Gastrocnemius medialis (tissue), 4 donors: ENCODE data around the gene RERE. TPM values are rescaled to one million over a fixed set of nuclear protein-coding genes. Genes with fewer than 3 reads are reported as not detected.
"Not testable (repeated sequence)": the region's sequence is repeated elsewhere in the genome, so short reads cannot be mapped to it uniquely, and the experiment has no call there.

Experiments
- ATAC-seq, 2 donors: fragments of 150-250 bp; one replicate each; pipeline ENCODE4 v1.9.1; 2016
- DNase-seq, 2 donors: peaks; one replicate each; pipeline ENCODE4 v3.0.0-alpha.2; 2019
- H3K27ac ChIP-seq, 4 donors: fragments of 200-600 bp; sonication (generic); 1 replicate in 1 of 4; 2 replicates in 3 of 4; pipeline ENCODE4 v1.5.1; 2016 to 2018; ENCODE audit warnings: mild to moderate bottlenecking in 2 of 4, moderate library complexity in 1 of 4
- H3K27me3 ChIP-seq, 3 donors: fragments of 200-600 bp; sonication (generic) in 2 of 3; 1 replicate in 1 of 3; 2 replicates in 2 of 3; pipeline versions ENCODE4 v1.5.1 to v1.6.0; 2016 to 2019; ENCODE audit warnings: mild to moderate bottlenecking in 1 of 3, moderate library complexity in 1 of 3
- H3K36me3 ChIP-seq, 2 donors: fragments of 200-600 bp; sonication (generic) in 1 of 2; one replicate each; pipeline ENCODE4 v1.5.1; 2017 to 2018
- H3K4me1 ChIP-seq, 2 donors: fragments of 200-600 bp; sonication (generic) in 1 of 2; one replicate each; pipeline ENCODE4 v1.5.1; 2016 to 2017; ENCODE audit warnings: mild to moderate bottlenecking in 2 of 2
- H3K4me3 ChIP-seq, 4 donors: fragments of 200-600 bp; sonication (generic) in 3 of 4; 1 replicate in 1 of 4; 2 replicates in 3 of 4; pipeline ENCODE4 v1.5.1; 2016 to 2019; ENCODE audit warnings: mild to moderate bottlenecking in 2 of 4
- H3K9me3 ChIP-seq, 3 donors: fragments of 200-600 bp; sonication (generic) in 2 of 3; 1 replicate in 1 of 3; 2 replicates in 2 of 3; pipeline ENCODE4 v1.5.1; 2016 to 2019
- POLR2A ChIP-seq, 2 donors: fragments of 450-650 bp; IDR thresholded peaks; one replicate each; pipeline ENCODE4 v1.6.1; 2017; ENCODE audit warnings: antibody characterized with exemption in 2 of 2, mild to moderate bottlenecking in 2 of 2, moderate library complexity in 2 of 2
- in situ Hi-C, 4 donors: fragments of 200-750 bp; cut with MboI; loops; one replicate each; pipeline versions ENCODE4 v1.15.0 to v1.8.0; 2017; ENCODE audit warnings: low sequenced_read_pairs in 4 of 4
- intact Hi-C: fragments of 100-400 bp; cut with DNase I; formaldehyde crosslinking; loops from one replicate; pipeline ENCODE4 v1.15.1; 2023; ENCODE audit warnings: low total_unique reads
- total RNA-seq, 4 donors: library from RNA; depleted of rRNA; stranded (reverse); fragments of >200 nt; gene quantifications; one replicate each; pipeline versions ENCODE4 v1.1.0 to v1.2.3, GENCODE V29; 2016
- TF ChIP-seq, protein P1 (sequence below), 5 experiments: fragments of 450-650 bp in 3 of 5; fragments of 200-600 bp in 2 of 5; sonication (generic) in 2 of 5; IDR thresholded peaks in 4 of 5; conservative IDR thresholded peaks in 1 of 5; 1 replicate in 4 of 5; 2 replicates in 1 of 5; pipeline ENCODE4 v1.5.1; 2016 to 2019; ENCODE audit warnings: antibody characterized with exemption in 5 of 5, mild to moderate bottlenecking in 3 of 5, moderate library complexity in 3 of 5

RERE gene
- total RNA-seq, 4 donors from 2014 or later, result 60.8 to 106 (median 102) TPM

DNA sequence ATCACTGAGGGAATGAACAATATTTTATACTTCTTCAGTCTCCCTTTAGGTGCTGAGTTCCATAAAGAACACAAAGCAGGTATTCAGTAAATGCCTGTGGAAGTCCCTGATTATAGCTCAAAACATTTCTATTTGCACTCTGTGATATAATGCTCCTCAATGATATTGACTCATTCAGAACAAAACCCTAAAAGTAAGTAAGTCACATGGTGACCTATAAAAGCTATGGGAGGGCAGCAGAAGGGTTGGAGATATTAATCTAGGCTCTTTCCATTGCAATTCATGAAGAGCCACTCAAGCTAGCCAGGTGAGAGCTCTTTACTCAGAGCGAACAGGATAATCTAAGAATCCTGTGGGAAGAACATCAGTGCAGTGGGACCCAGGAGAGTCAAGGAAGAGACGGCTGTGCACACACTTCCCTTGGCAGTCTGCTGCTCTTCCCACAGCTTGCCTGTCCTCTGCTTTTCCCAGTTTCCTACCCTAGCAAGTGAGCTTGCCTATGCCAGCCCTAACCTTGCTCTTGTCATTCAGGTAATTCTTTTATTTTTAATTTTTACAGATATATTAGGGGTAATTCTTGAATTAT is 197.4 kb downstream of the RERE start:
- intact Hi-C loops, DNase-seq, ATAC-seq, H3K27ac ChIP-seq, in situ Hi-C loops, H3K4me1 ChIP-seq, H3K36me3 ChIP-seq, H3K4me3 ChIP-seq, H3K27me3 ChIP-seq, H3K9me3 ChIP-seq: not testable (repeated sequence)

DNA sequence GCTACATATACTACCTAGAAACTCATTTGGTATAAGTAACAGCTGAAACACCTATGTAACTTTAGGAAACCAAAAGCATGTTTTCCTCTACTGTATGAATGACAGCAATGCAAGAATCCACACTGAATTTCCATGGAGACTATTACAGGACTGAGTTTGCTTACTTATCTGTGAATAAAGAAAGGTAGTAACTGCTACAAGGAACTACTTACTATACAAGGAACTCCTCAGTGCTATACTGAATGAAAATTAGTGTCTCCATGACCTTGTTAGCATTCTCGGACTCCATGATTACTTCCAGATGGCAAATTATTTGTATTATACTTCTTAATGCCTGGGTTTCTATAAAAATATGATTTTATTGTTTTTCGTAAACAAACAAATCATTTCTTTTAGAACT is 198.0 kb downstream of the RERE start:
- H3K4me3 ChIP-seq, H3K9me3 ChIP-seq, in situ Hi-C loops, H3K27ac ChIP-seq, H3K4me1 ChIP-seq, intact Hi-C loops, DNase-seq, ATAC-seq, H3K36me3 ChIP-seq, H3K27me3 ChIP-seq: not testable (repeated sequence)

DNA sequence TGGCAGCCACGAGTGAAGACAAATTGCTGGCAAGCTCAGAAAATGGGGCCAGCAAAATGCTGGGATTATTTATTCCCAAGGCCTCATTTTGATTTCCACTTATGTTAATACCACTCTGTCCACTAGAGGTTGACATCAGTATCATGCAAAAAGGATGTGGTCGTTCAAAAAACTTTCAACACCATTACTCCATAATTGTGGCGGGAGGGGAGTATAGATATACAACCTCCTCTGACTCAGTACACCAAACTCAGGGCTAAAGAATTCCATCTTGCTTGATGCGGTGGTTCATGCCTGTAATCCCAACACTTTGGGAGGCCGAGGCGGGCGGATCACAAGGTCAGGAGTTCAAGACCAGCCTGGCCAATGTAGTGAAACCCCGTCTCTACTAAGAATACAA is 200.6 kb downstream of the RERE start:
- in situ Hi-C loops, result not testable (repeated sequence)

DNA sequence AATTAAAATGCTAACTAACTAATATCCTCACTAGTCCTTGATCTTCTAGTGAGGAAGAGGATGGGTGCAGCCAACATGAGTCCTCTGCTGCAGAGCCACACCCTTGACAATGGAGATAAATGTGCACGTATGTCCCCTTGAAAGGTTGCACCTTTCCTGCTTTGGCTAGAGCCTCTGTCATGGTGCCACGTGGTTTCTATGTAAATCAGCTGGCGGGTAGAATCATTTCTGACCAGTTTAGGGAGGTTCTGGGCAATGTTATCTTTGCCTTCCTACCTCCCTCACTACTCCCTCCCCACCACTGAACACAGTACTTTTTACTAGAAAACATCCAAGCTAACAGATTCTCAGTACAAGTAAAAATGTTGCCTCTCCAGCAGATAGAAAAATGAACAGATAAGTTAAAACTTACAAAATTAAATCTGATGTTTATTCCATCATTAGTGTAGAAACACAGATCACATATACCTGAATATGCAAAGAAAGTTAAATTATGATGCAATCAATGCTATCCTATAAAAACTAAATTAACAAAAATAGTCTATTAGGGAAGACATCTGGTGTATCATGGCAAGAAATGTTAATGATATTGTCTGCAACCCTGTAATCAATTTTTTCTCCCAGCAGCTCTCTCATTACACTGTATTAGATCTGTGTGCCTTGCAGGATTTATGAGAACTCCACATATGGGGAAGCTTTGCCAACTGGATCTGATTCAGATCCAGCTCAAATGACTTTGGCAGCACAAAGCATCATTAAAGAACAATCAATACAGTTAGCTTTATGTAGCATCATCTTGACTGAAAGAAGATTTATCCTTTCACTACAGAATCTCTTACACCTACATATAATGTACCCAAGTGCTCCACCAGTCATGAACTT is 205.6 kb downstream of the RERE start:
- ATAC-seq, result not testable (repeated sequence)

More for the DNA sequence above, 200.6 kb downstream of the RERE start:
- H3K9me3 ChIP-seq, DNase-seq, H3K27ac ChIP-seq, H3K27me3 ChIP-seq, intact Hi-C loops, H3K4me1 ChIP-seq, H3K36me3 ChIP-seq, ATAC-seq, H3K4me3 ChIP-seq: not testable (repeated sequence)

DNA sequence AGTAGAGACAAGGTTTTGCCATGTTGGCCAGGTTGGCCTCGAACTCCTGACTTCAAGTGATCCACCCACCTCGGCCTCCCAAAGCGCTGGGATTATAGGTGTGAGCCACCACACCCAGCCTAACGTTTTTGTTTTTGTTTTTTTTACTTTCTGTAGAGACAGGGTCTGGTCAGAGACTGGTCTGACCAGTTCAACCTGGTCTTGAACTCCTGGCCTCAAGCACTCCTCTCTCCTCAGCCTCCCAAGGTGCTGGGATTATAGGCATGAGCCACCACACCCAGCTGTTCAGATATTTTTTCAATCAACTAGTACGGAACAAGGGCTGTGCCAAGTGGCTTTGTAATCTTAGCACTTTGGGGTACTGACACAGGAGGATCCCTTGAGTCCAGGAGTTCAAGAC is 209.5 kb downstream of the RERE start:
- TF ChIP-seq, protein P1, sequence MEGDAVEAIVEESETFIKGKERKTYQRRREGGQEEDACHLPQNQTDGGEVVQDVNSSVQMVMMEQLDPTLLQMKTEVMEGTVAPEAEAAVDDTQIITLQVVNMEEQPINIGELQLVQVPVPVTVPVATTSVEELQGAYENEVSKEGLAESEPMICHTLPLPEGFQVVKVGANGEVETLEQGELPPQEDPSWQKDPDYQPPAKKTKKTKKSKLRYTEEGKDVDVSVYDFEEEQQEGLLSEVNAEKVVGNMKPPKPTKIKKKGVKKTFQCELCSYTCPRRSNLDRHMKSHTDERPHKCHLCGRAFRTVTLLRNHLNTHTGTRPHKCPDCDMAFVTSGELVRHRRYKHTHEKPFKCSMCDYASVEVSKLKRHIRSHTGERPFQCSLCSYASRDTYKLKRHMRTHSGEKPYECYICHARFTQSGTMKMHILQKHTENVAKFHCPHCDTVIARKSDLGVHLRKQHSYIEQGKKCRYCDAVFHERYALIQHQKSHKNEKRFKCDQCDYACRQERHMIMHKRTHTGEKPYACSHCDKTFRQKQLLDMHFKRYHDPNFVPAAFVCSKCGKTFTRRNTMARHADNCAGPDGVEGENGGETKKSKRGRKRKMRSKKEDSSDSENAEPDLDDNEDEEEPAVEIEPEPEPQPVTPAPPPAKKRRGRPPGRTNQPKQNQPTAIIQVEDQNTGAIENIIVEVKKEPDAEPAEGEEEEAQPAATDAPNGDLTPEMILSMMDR (IDR thresholded peaks at IDR 0.05 in 4 of 5, conservative IDR thresholded peaks at IDR 0.05 in 1 of 5), result no peak
- no peaks in the 10 kb centered on the region for H3K9me3 ChIP-seq
- no peak overlapping the region for H3K27ac ChIP-seq
- in situ Hi-C loops, result no loop called here
- peaks cover 0 to 7% of the 10 kb centered on the region in 2 donors for H3K4me1 ChIP-seq
- intact Hi-C loops, result no loop called here
- no peaks in the 10 kb centered on the region for H3K27me3 ChIP-seq
- no peak for DNase-seq
- H3K4me3 ChIP-seq, result no peak overlapping the region
- no peak for ATAC-seq
- H3K36me3 ChIP-seq, result no peaks in the 10 kb centered on the region

More for the DNA sequence above, 205.6 kb downstream of the RERE start:
- in situ Hi-C loops, H3K27ac ChIP-seq, H3K4me3 ChIP-seq, H3K36me3 ChIP-seq, H3K4me1 ChIP-seq, H3K9me3 ChIP-seq, intact Hi-C loops, H3K27me3 ChIP-seq, DNase-seq: not testable (repeated sequence)

DNA sequence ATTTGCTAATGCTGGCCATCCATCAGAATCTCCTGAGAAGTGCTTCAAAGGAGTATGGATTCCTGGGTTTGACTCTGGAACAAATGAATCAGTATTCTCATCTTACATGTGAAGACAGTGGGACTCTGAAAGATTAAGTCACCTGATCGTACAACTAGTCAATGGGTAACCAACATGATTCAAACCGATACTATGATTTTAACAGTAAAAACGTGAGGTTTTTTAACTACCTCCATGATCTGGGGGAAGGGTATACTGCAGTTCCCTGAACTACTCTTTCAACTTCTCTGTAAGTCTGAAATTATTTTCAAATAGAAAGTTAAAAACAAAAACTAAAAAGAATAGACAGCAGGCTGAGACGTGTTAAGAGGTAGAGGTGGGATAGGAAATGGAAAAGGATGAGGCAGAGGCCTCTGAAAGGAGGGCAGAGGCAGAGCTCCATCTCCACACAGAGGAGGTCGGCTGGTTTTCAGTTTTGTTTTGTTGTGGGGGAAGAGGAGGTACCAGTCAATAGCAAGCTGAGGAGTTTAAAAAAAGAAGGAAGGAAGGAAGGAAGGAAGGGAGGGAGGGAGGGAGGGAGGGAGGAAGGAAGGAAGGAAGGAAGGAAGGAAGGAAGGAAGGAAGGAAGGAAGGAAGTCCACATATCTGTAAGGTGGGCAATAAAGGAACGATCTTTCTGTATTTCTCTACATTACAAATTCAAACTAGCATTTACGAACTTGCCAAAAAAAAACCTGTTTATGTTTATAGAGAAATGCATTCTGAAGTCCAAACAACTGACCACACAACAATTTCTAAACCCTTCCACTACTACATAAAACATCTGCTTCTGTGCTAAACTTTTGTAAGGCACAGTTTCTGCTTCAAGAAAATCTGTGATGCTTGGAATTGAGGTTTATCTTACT is 213.1 kb downstream of the RERE start:
- no peak for TF ChIP-seq POLR2A (IDR thresholded peaks at IDR 0.05)
- TF ChIP-seq, protein P1 (IDR thresholded peaks at IDR 0.05 in 4 of 5, conservative IDR thresholded peaks at IDR 0.05 in 1 of 5), result no peak
- intact Hi-C loops, result no loop called here
- H3K9me3 ChIP-seq, result no peaks in the 10 kb centered on the region
- no peak overlapping the region for H3K27ac ChIP-seq
- DNase-seq (no peak), ATAC-seq (no peak)
- in situ Hi-C loops, result no loop called here
- H3K27me3 ChIP-seq, result no peaks in the 10 kb centered on the region
- no peak overlapping the region for H3K4me3 ChIP-seq
- H3K36me3 ChIP-seq, result no peaks in the 10 kb centered on the region
- peaks cover 0 to 6% of the 10 kb centered on the region in 2 donors for H3K4me1 ChIP-seq
